K562 (cell line): ENCODE measurements around the gene GTPBP1. TPM values are rescaled to one million over a fixed set of nuclear protein-coding genes. Genes with fewer than 3 reads are reported as not detected.

ENCODE experiments used
- ATAC-seq: fragments of 200-7000 bp; cut with Tn5 transposase; 3 replicates; pipeline ENCODE4 v1.9.1; 2020; ENCODE audit warnings: moderate library complexity
- BruUV-seq: library from RNA; stranded (reverse); fragments of 400-500 nt; replicated peaks from 2 replicates; lab custom pipeline; 2021; lab: Mats Ljungman, UMichigan
- CTCF ChIA-PET: fragments of 300-600 bp; formaldehyde crosslinking; extraction: SDS; loops from one replicate; lab custom pipeline; 2021; ENCODE audit warnings: low intra/inter-chr PET ratio; lab: Yijun Ruan, JAX
- POLR2A ChIA-PET: fragments of 300-600, 350-650 bp; sonication (Branson Sonifier 250); formaldehyde crosslinking; extraction: SDS; loops from one replicate; lab custom pipeline; 2021; ENCODE audit warnings: antibody characterized with exemption, inconsistent platforms; lab: Yijun Ruan, JAX
- DNase-seq, 4 experiments: peaks; one replicate each; pipeline versions ENCODE4 v3.0.0 to v3.0.0-alpha.2; 2011 to 2018; ENCODE audit warnings: low spot score in 3 of 4, mixed read lengths in 3 of 4; ENCODE audit errors: extremely low read depth in 1 of 4
- FAIRE-seq: peaks from 2 replicates; lab custom pipeline; 2011; peaks lifted over from hg19 to GRCh38; lab: Jason Lieb, UNC
- H2AFZ ChIP-seq: 2 replicates; pipeline ENCODE4 v1.6.0; 2011; ENCODE audit warnings: low read depth, low read length, control low read depth, inconsistent platforms
- H3K27ac ChIP-seq: fragments of 200-600 bp; 3 replicates; pipeline ENCODE4 v1.8.0; 2011; ENCODE audit warnings: low read depth, mild to moderate bottlenecking, control low read depth, inconsistent platforms, low read length, moderate library complexity, mixed read lengths; ENCODE audit errors: extremely low read depth
- H3K27me3 ChIP-seq, 2 experiments: fragments of 300-600 bp in 1 of 2; 2 replicates in 1 of 2; 3 replicates in 1 of 2; pipeline versions ENCODE4 v1.6.0 to v1.8.0; 2011; ENCODE audit warnings: inconsistent platforms in 2 of 2, low read length in 2 of 2, mild to moderate bottlenecking in 1 of 2, mixed read lengths in 1 of 2, moderate library complexity in 1 of 2; ENCODE audit not compliant: control insufficient read depth in 2 of 2, insufficient read depth in 2 of 2
- H3K36me3 ChIP-seq: fragments of 300-600 bp; 3 replicates; pipeline ENCODE4 v1.8.0; 2011; ENCODE audit warnings: mild to moderate bottlenecking, low read length, inconsistent platforms; ENCODE audit not compliant: control insufficient read depth, insufficient read depth
- H3K4me1 ChIP-seq, 2 experiments: fragments of 200-600 bp in 1 of 2; replicated peaks in 1 of 2; 2 replicates in 1 of 2; 3 replicates in 1 of 2; pipeline versions ENCODE4 v1.5.1 to v1.8.0; 2011; ENCODE audit warnings: inconsistent platforms in 2 of 2, low read length in 2 of 2, mild to moderate bottlenecking in 1 of 2, mixed read lengths in 1 of 2, moderate library complexity in 1 of 2; ENCODE audit not compliant: control insufficient read depth in 2 of 2, insufficient read depth in 2 of 2
- H3K4me2 ChIP-seq: 2 replicates; pipeline ENCODE4 v1.6.1; 2011; ENCODE audit warnings: low read length, control low read depth, inconsistent platforms, mixed read lengths; ENCODE audit not compliant: insufficient read depth
- H3K4me3 ChIP-seq: fragments of 200-600 bp; sonication (generic), shearing (Covaris generic); 2 replicates; pipeline ENCODE4 v1.5.1; 2016; ENCODE audit warnings: control low read depth, inconsistent platforms
- H3K79me2 ChIP-seq: fragments of 200-600 bp; 3 replicates; pipeline ENCODE4 v1.8.0; 2011; ENCODE audit warnings: low read length, inconsistent platforms; ENCODE audit not compliant: control insufficient read depth, insufficient read depth
- H3K9ac ChIP-seq, 2 experiments: 2 replicates each; pipeline versions ENCODE4 v1.6.0 to v1.6.1; 2011; ENCODE audit warnings: low read depth in 2 of 2, low read length in 2 of 2, control low read depth in 1 of 2, inconsistent platforms in 1 of 2, mild to moderate bottlenecking in 1 of 2, mixed read lengths in 1 of 2; ENCODE audit not compliant: insufficient read depth in 1 of 2
- H3K9me1 ChIP-seq: one replicate; pipeline ENCODE4 v1.6.0; 2011; ENCODE audit warnings: inconsistent platforms, mild to moderate bottlenecking, low read length, moderate library complexity; ENCODE audit not compliant: control insufficient read depth, insufficient read depth
- H3K9me3 ChIP-seq: replicated peaks from 2 replicates; pipeline ENCODE4 v1.5.1; 2011; ENCODE audit warnings: low read depth, low read length, inconsistent platforms; ENCODE audit not compliant: control insufficient read depth, insufficient read depth
- H4K20me1 ChIP-seq: replicated peaks from 2 replicates; pipeline ENCODE4 v1.6.1; 2011; ENCODE audit warnings: low read length, inconsistent platforms, mixed read lengths; ENCODE audit not compliant: control insufficient read depth, insufficient read depth
- BRD9 ChIP-seq: fragments of 450-650 bp; IDR thresholded peaks from 2 replicates; pipeline ENCODE4 v1.6.1; 2018; ENCODE audit warnings: low read depth; ENCODE audit not compliant: partially characterized antibody
- HMBOX1 ChIP-seq: sonication (generic); IDR thresholded peaks from 2 replicates; pipeline ENCODE4 v1.6.1; 2016
- KHSRP ChIP-seq: fragments of 450-650 bp; IDR thresholded peaks from 2 replicates; pipeline ENCODE4 v1.6.1; 2017
- MAFK ChIP-seq: IDR thresholded peaks from 2 replicates; pipeline ENCODE4 v1.6.1; 2011; ENCODE audit warnings: low read length, improper control_type of control experiment
- MXI1 ChIP-seq: IDR thresholded peaks from 2 replicates; pipeline ENCODE4 v1.6.1; 2011; ENCODE audit warnings: low read depth, mild to moderate bottlenecking, improper control_type of control experiment, low read length
- NONO ChIP-seq, 2 experiments: fragments of 200-400 bp in 1 of 2; fragments of 450-650 bp in 1 of 2; formaldehyde crosslinking in 1 of 2; IDR thresholded peaks; 2 replicates each; pipeline ENCODE4 v1.6.1; 2017; ENCODE audit warnings: low read depth in 2 of 2, mild to moderate bottlenecking in 2 of 2, moderate library complexity in 2 of 2, low read length in 1 of 2
- POU5F1 ChIP-seq: fragments of 150-350 bp; IDR thresholded peaks from 2 replicates; pipeline ENCODE4 v1.6.1; 2014; ENCODE audit warnings: borderline replicate concordance, low read length, low read depth, mild to moderate bottlenecking; ENCODE audit not compliant: partially characterized antibody
- SMAD1 ChIP-seq: fragments of 150-350 bp; IDR thresholded peaks from 2 replicates; pipeline ENCODE4 v1.6.1; 2014; ENCODE audit warnings: low read length, low read depth; ENCODE audit not compliant: partially characterized antibody
- SMC3 ChIP-seq: conservative IDR thresholded peaks from 2 replicates; pipeline ENCODE4 v1.6.1; 2011; ENCODE audit warnings: low read depth, low read length, improper control_type of control experiment; ENCODE audit not compliant: insufficient read depth
- TCF15 ChIP-seq: fragments of 250-450 bp; sonication (Bioruptor Pico); IDR thresholded peaks from 2 replicates; pipeline ENCODE4 v1.8.0; 2022; ENCODE audit warnings: moderate library complexity, mild to moderate bottlenecking, inconsistent platforms
- YBX1 ChIP-seq: fragments of 450-650 bp; IDR thresholded peaks from 2 replicates; pipeline ENCODE4 v1.7.1; 2016; ENCODE audit warnings: mild to moderate bottlenecking
- ZBTB7A ChIP-seq: IDR thresholded peaks from 2 replicates; pipeline ENCODE4 v1.6.1; 2011; ENCODE audit warnings: low read depth, mild to moderate bottlenecking, low read length, moderate library complexity, borderline replicate concordance; ENCODE audit not compliant: control insufficient read depth
- ZNF589 ChIP-seq: fragments of 200-800 bp; sonication (Bioruptor generic); IDR thresholded peaks from 2 replicates; pipeline ENCODE4 v1.6.1; 2016; ENCODE audit warnings: low read depth, missing genetic modification characterization, missing compliant biosample characterization
- WGBS: fragments of 100-300 bp; shearing (Covaris generic); methylation state at CpG from one replicate; pipeline ENCODE4 v1.1.6; 2016; ENCODE audit warnings: low coverage, mixed read lengths; ENCODE audit not compliant: insufficient coverage; ENCODE audit errors: missing lambda C conversion rate; 5-methylcytosine and 5-hydroxymethylcytosine counted together
- in situ Hi-C: fragments of 300-500 bp; cut with MboI; formaldehyde crosslinking; loops from 4 replicates; pipeline ENCODE4 v1.15.0; 2018; ENCODE audit warnings: inconsistent platforms, mixed read lengths
- intact Hi-C: fragments of 100-400 bp; cut with micrococcal nuclease; formaldehyde crosslinking; loops from 2 replicates; pipeline ENCODE4 v1.14.2; 2022
- polyA plus RNA-seq, 8 experiments: library from polyadenylated mRNA; depleted of rRNA in 4 of 8; stranded (reverse) in 5 of 8; unstranded in 3 of 8; fragments of >200 nt; fragmentation: Nextera tagmentation in 2 of 8; fragmentation: Illumina TruSeq in 1 of 8; extraction: Ambion mirVana in 2 of 8; extraction: Trizol in 1 of 8; gene quantifications; 2 replicates each; pipeline versions ENCODE4 v1.2.1 to v1.2.3, GENCODE V29; 2011 to 2014; ENCODE audit warnings: inconsistent platforms in 1 of 8, missing spikeins in 1 of 8
- total RNA-seq, 7 experiments: library from RNA; depleted of rRNA in 6 of 7; stranded (reverse); fragments of >200 nt in 6 of 7; fragmentation: Illumina TruSeq in 2 of 7; extraction: Trizol in 2 of 7; gene quantifications; 2 replicates each; pipeline versions ENCODE4 v1.2.1 to v1.2.3, GENCODE V29; 2011 to 2021; ENCODE audit warnings: low replicate concordance in 1 of 7
- TF ChIP-seq, protein P1 (sequence below): fragments of 450-650 bp; IDR thresholded peaks from 2 replicates; pipeline ENCODE4 v1.7.1; 2018; ENCODE audit warnings: mild to moderate bottlenecking, low read depth; ENCODE audit not compliant: partially characterized antibody

GTPBP1 gene
- total and polyA plus RNA-seq, 9 of the 15 experiments (the other 6 are each of a cell fraction or from before 2014, with no cell fraction given): 0.83 to 53.2 (median 23.3) TPM

DNA sequence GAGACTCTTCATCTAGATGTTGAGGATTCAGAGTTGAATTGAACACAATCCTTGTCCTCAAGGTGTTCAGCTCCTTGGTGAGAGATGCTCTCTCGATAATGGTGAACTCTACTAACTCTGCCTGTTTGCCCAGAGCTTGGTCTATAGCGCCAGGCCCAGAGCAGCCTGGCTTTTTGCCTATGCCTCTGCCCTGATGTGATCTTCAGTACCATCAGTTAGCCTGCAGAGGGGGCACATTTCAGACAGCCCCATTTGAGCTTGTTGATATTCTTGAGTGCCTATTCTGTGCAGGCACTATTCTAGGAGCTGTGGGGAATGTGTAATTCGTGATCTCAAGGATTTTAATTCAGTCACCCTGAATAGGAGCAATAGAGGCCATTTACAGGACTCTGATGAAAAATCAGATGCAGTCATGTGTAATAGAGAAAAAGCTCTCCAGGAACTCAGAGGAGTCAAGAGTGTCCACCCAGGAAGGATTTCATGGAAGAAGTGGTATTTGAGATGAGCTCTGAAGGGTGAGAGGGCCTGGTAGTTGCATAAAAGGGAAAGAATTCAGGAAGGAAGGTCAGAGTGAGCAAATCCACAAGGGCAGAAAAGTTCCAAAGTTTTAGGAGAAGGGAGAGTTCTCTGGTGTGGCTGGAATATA, 19.3 kb downstream of the GTPBP1 start (continued):
- no peak for TF ChIP-seq BRD9
- TF ChIP-seq KHSRP: no peak

GRCh38 chr22:38725900-38726655, 20.3 kb downstream of the GTPBP1 start:
- FAIRE-seq: no peak
- H4K20me1 ChIP-seq: no peaks in the 10 kb centered on the region
- H3K79me2 ChIP-seq: no peaks in the 10 kb centered on the region
- no peaks in the 10 kb centered on the region for H3K9me1 ChIP-seq
- no peak overlapping the region for H2AFZ ChIP-seq
- BruUV-seq: no TSS peak
- 92% methylated on average over 13 of the region's 18 CpGs for WGBS
- no peak overlapping the region for H3K4me3 ChIP-seq
- no peaks in the 10 kb centered on the region for H3K4me1 ChIP-seq
- peaks cover 97% of the 10 kb centered on the region; the same call in 2 of the 3 replicates for H3K36me3 ChIP-seq
- no peaks in the 10 kb centered on the region for H3K9me3 ChIP-seq
- H3K4me2 ChIP-seq: no peak overlapping the region
- no peak overlapping the region for H3K9ac ChIP-seq
- TF ChIP-seq, protein P1, sequence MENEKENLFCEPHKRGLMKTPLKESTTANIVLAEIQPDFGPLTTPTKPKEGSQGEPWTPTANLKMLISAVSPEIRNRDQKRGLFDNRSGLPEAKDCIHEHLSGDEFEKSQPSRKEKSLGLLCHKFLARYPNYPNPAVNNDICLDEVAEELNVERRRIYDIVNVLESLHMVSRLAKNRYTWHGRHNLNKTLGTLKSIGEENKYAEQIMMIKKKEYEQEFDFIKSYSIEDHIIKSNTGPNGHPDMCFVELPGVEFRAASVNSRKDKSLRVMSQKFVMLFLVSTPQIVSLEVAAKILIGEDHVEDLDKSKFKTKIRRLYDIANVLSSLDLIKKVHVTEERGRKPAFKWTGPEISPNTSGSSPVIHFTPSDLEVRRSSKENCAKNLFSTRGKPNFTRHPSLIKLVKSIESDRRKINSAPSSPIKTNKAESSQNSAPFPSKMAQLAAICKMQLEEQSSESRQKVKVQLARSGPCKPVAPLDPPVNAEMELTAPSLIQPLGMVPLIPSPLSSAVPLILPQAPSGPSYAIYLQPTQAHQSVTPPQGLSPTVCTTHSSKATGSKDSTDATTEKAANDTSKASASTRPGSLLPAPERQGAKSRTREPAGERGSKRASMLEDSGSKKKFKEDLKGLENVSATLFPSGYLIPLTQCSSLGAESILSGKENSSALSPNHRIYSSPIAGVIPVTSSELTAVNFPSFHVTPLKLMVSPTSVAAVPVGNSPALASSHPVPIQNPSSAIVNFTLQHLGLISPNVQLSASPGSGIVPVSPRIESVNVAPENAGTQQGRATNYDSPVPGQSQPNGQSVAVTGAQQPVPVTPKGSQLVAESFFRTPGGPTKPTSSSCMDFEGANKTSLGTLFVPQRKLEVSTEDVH: no peak
- no peak for TF ChIP-seq MXI1
- no peak for TF ChIP-seq YBX1
- no peak for TF ChIP-seq SMC3
- no peak for TF ChIP-seq ZBTB7A
- TF ChIP-seq MAFK: no peak
- no peak for TF ChIP-seq HMBOX1
- TF ChIP-seq TCF15 (CRISPR knock-in tag): no peak
- TF ChIP-seq POU5F1: no peak
- no peak for TF ChIP-seq ZNF589 (CRISPR knock-in tag)
- TF ChIP-seq NONO (IDR thresholded peaks at IDR 0.05; ENCODE audit: low read depth in 2 of 2, low read length in 1 of 2): no peak
- no peak for TF ChIP-seq SMAD1
- intact Hi-C loops (no loop called here), in situ Hi-C loops (no loop called here)
- ChIA-PET CTCF (no interaction called here), POLR2A (interaction anchor here (0.6 to 1.9 kb wide), 6 partner anchors 8 to 64 kb away, joined by 3 to 6 read pairs (median 4); no protein-coding TSS in a partner anchor)
- no peak overlapping the region for H3K27ac ChIP-seq
- no peak for DNase-seq
- ATAC-seq: no peak
- H3K27me3 ChIP-seq: no peaks in the 10 kb centered on the region
